Measurements from ENCODE around the gene CDH13. TPM values are rescaled to one million over a fixed set of nuclear protein-coding genes. Genes with fewer than 3 reads are reported as not detected.

CDH13 gene
- polyA plus RNA-seq, 3 donors: 8.6 to 12.8 (median 12.4) TPM

DNA sequence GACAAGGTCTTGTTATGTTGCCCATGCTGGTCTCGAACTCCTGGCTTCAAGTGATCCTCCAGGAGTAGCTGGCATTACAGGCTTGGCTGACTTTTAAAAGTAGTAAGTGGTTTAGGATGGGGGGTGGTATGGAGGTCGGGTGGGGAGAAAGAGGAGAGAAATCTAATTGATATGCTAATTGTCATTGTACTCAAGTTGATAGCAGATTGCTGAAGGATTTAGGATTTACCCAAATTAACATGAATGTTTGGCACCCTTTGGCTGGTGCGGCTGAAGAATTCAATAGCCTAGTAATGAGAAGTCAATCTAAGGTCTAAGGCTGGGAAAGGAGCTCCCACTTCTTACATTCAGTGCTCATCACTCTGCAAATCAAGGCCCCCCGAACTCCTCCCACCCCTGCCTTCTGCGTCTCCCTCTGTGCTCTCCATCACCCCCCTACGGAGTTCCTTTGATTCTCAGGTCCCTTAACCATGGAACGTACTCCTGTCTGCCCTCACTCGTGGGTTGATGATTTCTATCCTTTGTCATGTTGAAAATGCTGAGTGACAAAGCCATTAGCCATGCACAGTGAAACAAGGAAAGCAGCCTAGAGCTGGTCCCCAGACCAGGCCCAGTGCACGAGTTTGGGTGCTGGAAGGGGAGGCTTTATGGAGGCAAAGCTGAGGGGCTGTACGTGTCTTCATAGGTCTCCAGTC is 17.3 kb downstream of the CDH13 start:
- no peak for DNase-seq (ENCODE audit: extremely low read depth in 1 of 11, low read depth in 9 of 11, low spot score in 4 of 11)

GRCh38 chr16:82646504-82646903 is 19.7 kb downstream of the CDH13 start:
- no peak for DNase-seq (ENCODE audit: extremely low read depth in 1 of 11, low read depth in 9 of 11, low spot score in 4 of 11)

GRCh38 chr16:82649766-82650165 is 23.0 kb downstream of the CDH13 start:
- DNase-seq (ENCODE audit: extremely low read depth in 1 of 11, low read depth in 9 of 11, low spot score in 4 of 11): no peak

GRCh38 chr16:82650804-82651203 is 24.0 kb downstream of the CDH13 start:
- DNase-seq (ENCODE audit: extremely low read depth in 1 of 11, low read depth in 9 of 11, low spot score in 4 of 11): no peak

DNA sequence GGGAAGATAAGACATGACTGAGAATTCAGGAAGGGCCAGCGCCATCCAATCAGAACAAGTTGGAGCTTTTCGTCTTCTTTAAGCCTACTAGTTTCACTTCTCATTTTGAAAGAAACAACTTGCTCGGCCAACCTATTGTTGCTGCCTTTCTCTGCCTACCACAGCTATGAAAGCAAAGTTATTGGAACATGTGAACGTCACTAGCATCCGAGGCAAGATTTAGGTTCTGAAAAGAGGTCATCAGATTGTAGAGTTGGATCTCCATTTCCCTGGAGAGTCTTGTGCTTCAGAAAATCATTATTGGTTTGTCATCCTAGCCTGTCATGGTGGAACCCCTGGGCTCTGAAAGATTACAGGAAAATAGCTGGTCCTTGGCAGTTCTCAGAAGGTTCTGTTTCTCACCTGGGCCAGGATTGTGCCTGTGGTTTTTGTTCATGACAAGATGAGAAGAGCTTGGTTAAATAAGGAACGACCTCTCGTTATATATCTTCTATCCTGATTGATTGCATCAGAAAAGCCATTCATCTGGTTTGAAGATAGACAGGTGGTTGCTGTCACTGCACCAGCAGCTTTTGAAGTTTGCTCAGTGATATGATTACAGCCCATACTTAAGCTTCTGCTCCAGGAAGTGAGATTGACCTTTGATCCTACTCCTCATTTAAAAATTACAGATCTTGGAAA is 25.3 kb downstream of the CDH13 start:
- no peak for DNase-seq (ENCODE audit: extremely low read depth in 1 of 11, low read depth in 9 of 11, low spot score in 4 of 11)

- DNase-seq (ENCODE audit: extremely low read depth in 1 of 11, low read depth in 9 of 11, low spot score in 4 of 11): no peak
Measured at GRCh38 chr16:82652826-82653225, 26.1 kb downstream of the CDH13 start.

- peak in 2 of 11 donors; percentile 22 to 28 for DNase-seq (ENCODE audit: extremely low read depth in 1 of 11, low read depth in 9 of 11, low spot score in 4 of 11)
Measured at GRCh38 chr16:82653550-82654511, 27.1 kb downstream of the CDH13 start.

- peak in 1 of 11 donors; percentile 13 for DNase-seq (ENCODE audit: extremely low read depth in 1 of 11, low read depth in 9 of 11, low spot score in 4 of 11)
Measured at GRCh38 chr16:82655072-82655714, 28.4 kb downstream of the CDH13 start.

DNA sequence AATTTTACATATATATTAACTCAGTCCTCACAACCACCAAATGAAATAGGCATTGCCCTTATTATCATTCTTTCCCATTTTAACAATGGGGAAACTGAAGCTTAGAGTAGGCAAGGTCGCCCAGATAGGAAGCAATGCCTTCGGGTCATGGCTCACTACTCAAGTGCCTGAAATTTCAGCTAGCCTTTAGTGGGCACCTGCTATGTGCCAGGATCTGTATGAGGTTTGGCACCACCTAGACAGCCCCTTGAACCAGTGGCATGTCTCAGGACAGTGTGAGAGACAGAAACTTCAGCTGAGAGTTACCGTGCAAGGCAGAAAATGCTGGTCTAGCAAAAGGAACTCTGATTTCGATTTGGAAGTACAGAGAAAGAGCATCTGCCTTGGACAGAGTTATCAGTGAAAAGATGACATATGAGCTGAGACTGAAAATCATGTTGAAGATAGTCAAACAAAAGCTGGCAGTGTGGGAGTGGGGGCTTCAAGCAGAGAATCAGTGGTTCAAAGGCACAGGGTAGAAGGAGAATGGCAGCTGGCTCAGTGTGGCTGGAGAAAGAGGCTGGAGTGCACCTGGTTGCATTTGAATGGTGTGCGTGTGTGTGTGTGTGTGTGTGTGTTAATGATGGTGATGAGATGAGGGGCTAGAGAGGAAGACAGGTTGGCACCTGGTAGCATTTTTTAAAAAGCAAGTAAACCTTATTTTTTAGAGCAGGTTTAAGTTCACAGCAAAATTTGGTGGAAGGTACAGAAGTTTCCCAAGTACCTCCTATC is 29.1 kb downstream of the CDH13 start:
- no peak for DNase-seq (ENCODE audit: extremely low read depth in 1 of 11, low read depth in 9 of 11, low spot score in 4 of 11)

- DNase-seq (ENCODE audit: extremely low read depth in 1 of 11, low read depth in 9 of 11, low spot score in 4 of 11): no peak
Measured at GRCh38 chr16:82657239-82657638, 30.5 kb downstream of the CDH13 start.

DNA sequence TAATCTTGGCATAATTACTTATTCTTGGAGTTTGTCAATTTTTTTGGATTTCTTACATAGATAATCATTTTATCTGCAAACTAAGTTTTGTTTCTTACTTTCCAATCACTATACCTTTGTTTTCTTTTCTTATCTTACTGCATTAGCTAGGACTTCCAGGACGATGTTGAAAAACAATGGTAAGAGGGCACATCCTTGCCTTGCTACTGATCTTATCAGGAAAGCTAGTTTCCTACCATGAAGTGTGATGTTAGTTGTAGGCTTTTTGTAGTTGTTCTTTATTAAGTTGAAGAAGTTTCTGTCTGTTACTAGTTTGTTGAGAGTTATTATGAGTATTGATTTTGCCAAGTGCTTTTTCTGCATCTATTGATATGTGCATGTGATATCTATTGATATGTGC is 31.0 kb downstream of the CDH13 start:
- DNase-seq (ENCODE audit: extremely low read depth in 1 of 11, low read depth in 9 of 11, low spot score in 4 of 11): no peak

- DNase-seq (ENCODE audit: extremely low read depth in 1 of 11, low read depth in 9 of 11, low spot score in 4 of 11): no peak
Measured at GRCh38 chr16:82658796-82659195, 32.0 kb downstream of the CDH13 start.

GRCh38 chr16:82660075-82660645 is 33.4 kb downstream of the CDH13 start:
- DNase-seq (ENCODE audit: extremely low read depth in 1 of 11, low read depth in 9 of 11, low spot score in 4 of 11): no peak

GRCh38 chr16:82660966-82661365 is 34.2 kb downstream of the CDH13 start:
- no peak for DNase-seq (ENCODE audit: extremely low read depth in 1 of 11, low read depth in 9 of 11, low spot score in 4 of 11)

- DNase-seq (ENCODE audit: extremely low read depth in 1 of 11, low read depth in 9 of 11, low spot score in 4 of 11): no peak
Measured at GRCh38 chr16:82664181-82664580, 37.4 kb downstream of the CDH13 start.

GRCh38 chr16:82665025-82665424 is 38.3 kb downstream of the CDH13 start:
- no peak for DNase-seq (ENCODE audit: extremely low read depth in 1 of 11, low read depth in 9 of 11, low spot score in 4 of 11)

- no peak for DNase-seq (ENCODE audit: extremely low read depth in 1 of 11, low read depth in 9 of 11, low spot score in 4 of 11)
Measured at GRCh38 chr16:82667437-82667836, 40.7 kb downstream of the CDH13 start.

DNA sequence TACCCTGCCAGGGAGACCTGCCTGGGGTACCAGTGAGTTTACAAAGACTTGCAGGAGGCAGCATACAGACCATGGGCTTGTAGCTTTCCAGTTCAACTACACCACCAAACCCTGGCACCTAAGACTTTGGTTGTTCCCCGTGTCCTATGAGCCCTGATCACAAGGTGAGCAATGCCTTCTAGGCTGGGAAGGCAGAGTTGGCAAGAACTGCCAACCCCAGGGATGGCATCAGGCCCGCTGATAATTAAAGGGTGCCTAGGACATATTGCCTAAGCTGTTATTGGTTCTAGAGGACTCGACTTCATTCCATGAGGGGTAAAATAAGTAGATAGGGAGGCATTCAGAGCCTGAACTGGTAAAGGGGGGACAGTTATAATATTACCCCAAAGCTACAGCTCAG is 41.3 kb downstream of the CDH13 start:
- no peak for DNase-seq (ENCODE audit: extremely low read depth in 1 of 11, low read depth in 9 of 11, low spot score in 4 of 11)

Measured in renal cortex interstitium (tissue), 11 donors.